NCI-H1105 treated with DMSO at 0.1 percent for 48 hours (cell line): ENCODE data around the gene POLH.
A peak's percentile ranks its signal among the peaks of the same experiment; 100 is the strongest.

Experiments used
- DNase-seq: peaks from one replicate; lab custom pipeline; 2025; lab: John Stamatoyannopoulos, UW

The POLH gene

GRCh38 chr6:43606019-43606418 is 30.0 kb downstream of the POLH start:
- DNase-seq, result no peak

GRCh38 chr6:43608310-43608763 is 32.4 kb downstream of the POLH start:
- peak; percentile 81 for DNase-seq

- DNase-seq, result no peak
Observed at GRCh38 chr6:43608807-43609206, 32.8 kb downstream of the POLH start.

GRCh38 chr6:43609402-43609801 is 33.4 kb downstream of the POLH start:
- no peak for DNase-seq

GRCh38 chr6:43610431-43610830 is 34.4 kb downstream of the POLH start:
- no peak for DNase-seq

- no peak for DNase-seq
Observed at GRCh38 chr6:43613721-43614395, 37.9 kb downstream of the POLH start.

- DNase-seq, result no peak
Observed at GRCh38 chr6:43614396-43614730, 38.4 kb downstream of the POLH start.

- no peak for DNase-seq
Observed at GRCh38 chr6:43616725-43617472, 40.9 kb downstream of the POLH start.

GRCh38 chr6:43621078-43621835 is 45.3 kb downstream of the POLH start:
- DNase-seq, result peak; percentile 4

GRCh38 chr6:43621836-43622180 is 45.8 kb downstream of the POLH start:
- DNase-seq, result no peak

- DNase-seq, result no peak
Observed at GRCh38 chr6:43622541-43622940, 46.6 kb downstream of the POLH start.

GRCh38 chr6:43623880-43624785 is 48.1 kb downstream of the POLH start:
- no peak for DNase-seq

GRCh38 chr6:43624786-43625288 is 48.9 kb downstream of the POLH start:
- no peak for DNase-seq

GRCh38 chr6:43625393-43625992 is 49.5 kb downstream of the POLH start:
- no peak for DNase-seq

GRCh38 chr6:43627008-43627825 is 51.2 kb downstream of the POLH start:
- DNase-seq, result peak; percentile 12

GRCh38 chr6:43628393-43629103 is 52.6 kb downstream of the POLH start:
- peak; percentile 45 for DNase-seq

GRCh38 chr6:43629104-43629504 is 53.1 kb downstream of the POLH start, which contains the start of gene GTPBP2:
Gene GTPBP2 (minus strand): TSS chr6:43629264. CDS start chr6:43629162, 102 bp downstream.
- peak; percentile 99 for DNase-seq

- peak; percentile 97 for DNase-seq
Observed at GRCh38 chr6:43629505-43630300, 53.7 kb downstream of the POLH start.
